Stomach (tissue), 4 donors: ENCODE measurements around the gene OLFML3.

Experiments used
- EP300 ChIP-seq: sonication (generic); formaldehyde crosslinking; IDR thresholded peaks from one replicate; pipeline ENCODE4 v1.6.1; 2017; ENCODE audit warnings: antibody characterized with exemption
- POLR2A ChIP-seq, 4 donors: fragments of 450-650 bp; IDR thresholded peaks; one replicate each; pipeline ENCODE4 v1.6.1; 2016; ENCODE audit warnings: antibody characterized with exemption in 4 of 4, control low read depth in 2 of 4, mild to moderate bottlenecking in 1 of 4, moderate library complexity in 1 of 4
- POLR2AphosphoS5 ChIP-seq, 3 donors: sonication (generic); formaldehyde crosslinking; IDR thresholded peaks; one replicate each; pipeline ENCODE4 v1.6.1; 2016; ENCODE audit warnings: antibody characterized with exemption in 3 of 3
- TF ChIP-seq, protein P1 (sequence below), 7 experiments: fragments of 450-650 bp in 4 of 7; fragments of 200-600 bp in 3 of 7; sonication (generic) in 3 of 7; IDR thresholded peaks; one replicate each; pipeline ENCODE4 v1.5.1; 2016 to 2019; ENCODE audit warnings: antibody characterized with exemption in 7 of 7, control low read depth in 2 of 7, mild to moderate bottlenecking in 1 of 7

DNA sequence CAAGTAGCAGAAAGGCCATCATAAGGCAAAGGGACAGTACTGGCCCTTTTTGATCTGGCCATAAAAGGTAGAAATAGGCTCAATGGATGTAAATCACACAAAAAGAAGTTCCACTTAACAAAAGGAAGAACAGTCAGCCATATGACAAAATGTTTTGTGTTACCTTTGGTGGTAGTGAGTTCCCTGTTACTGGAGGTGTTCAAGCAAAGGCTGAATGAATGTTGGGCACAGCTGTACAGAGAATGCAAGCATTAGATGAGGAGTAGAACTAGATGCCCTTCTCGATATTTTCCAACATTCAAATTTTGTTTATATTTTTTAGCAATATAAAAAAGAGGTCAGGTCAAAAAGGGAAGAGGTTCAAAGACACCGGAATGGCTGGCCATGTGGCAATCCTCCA, 20.0 kb downstream of the OLFML3 start:
- TF ChIP-seq POLR2A (IDR thresholded peaks at IDR 0.05) (no peak), EP300 (no peak), POLR2AphosphoS5 (IDR thresholded peaks at IDR 0.05) (no peak)
- TF ChIP-seq, protein P1, sequence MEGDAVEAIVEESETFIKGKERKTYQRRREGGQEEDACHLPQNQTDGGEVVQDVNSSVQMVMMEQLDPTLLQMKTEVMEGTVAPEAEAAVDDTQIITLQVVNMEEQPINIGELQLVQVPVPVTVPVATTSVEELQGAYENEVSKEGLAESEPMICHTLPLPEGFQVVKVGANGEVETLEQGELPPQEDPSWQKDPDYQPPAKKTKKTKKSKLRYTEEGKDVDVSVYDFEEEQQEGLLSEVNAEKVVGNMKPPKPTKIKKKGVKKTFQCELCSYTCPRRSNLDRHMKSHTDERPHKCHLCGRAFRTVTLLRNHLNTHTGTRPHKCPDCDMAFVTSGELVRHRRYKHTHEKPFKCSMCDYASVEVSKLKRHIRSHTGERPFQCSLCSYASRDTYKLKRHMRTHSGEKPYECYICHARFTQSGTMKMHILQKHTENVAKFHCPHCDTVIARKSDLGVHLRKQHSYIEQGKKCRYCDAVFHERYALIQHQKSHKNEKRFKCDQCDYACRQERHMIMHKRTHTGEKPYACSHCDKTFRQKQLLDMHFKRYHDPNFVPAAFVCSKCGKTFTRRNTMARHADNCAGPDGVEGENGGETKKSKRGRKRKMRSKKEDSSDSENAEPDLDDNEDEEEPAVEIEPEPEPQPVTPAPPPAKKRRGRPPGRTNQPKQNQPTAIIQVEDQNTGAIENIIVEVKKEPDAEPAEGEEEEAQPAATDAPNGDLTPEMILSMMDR (IDR thresholded peaks at IDR 0.05) = no peak
